ENCODE results near the gene LRTM1. TPM values are rescaled to one million over a fixed set of nuclear protein-coding genes. Genes with fewer than 3 reads are reported as not detected.

LRTM1 gene
- total RNA-seq, 1 experiment from 2014 or later = not detected

- Histone ChIP-seq H3K14ac (ENCODE audit: insufficient read depth, low read length) (no peak overlapping the region), H3K27ac (ENCODE audit: insufficient read length, low read depth, low read length) (no peak overlapping the region), H2BK20ac (ENCODE audit: low read depth, low read length, poor library complexity, severe bottlenecking) (no peak overlapping the region), H3K9me3 (ENCODE audit: control insufficient read depth, low read depth, low read length) (no peaks in the 10 kb centered on the region), H3K23me2 (ENCODE audit: insufficient read length, low read depth, low read length, poor library complexity, severe bottlenecking) (no peaks in the 10 kb centered on the region), H2BK15ac (ENCODE audit: low read depth, low read length) (no peak overlapping the region), H4K91ac (ENCODE audit: insufficient read length, low read depth, low read length) (no peak overlapping the region), H4K20me1 (ENCODE audit: control insufficient read depth, insufficient read depth, insufficient read length) (no peaks in the 10 kb centered on the region), H3K4ac (ENCODE audit: low read depth, low read length) (no peak overlapping the region), H3K4me2 (ENCODE audit: insufficient read depth, insufficient read length, low read length) (no peak overlapping the region), H3K79me1 (ENCODE audit: insufficient read depth, low read depth, low read length, poor library complexity, severe bottlenecking) (no peaks in the 10 kb centered on the region), H3K4me1 (ENCODE audit: insufficient read depth, low read length) (no peaks in the 10 kb centered on the region; the same call in 1 of the 2 replicates), H3K9ac (ENCODE audit: extremely low read depth, insufficient read length, low read length) (no peak overlapping the region), H3K23ac (ENCODE audit: insufficient read length, low read depth, low read length) (no peak overlapping the region), H3K56ac (ENCODE audit: insufficient read length, low read depth, low read length) (no peak overlapping the region), H4K5ac (ENCODE audit: insufficient read length, low read depth, low read length) (no peak overlapping the region), H4K8ac (replicated peaks; ENCODE audit: insufficient read length, low read depth, low read length) (no peak overlapping the region), H2AFZ (ENCODE audit: low read length) (no peak overlapping the region), H2BK12ac (ENCODE audit: insufficient read length, low read depth, low read length) (no peak overlapping the region), H2BK120ac (ENCODE audit: low read depth, low read length, poor library complexity, severe bottlenecking) (no peak overlapping the region), H2BK5ac (ENCODE audit: insufficient read length, low read length) (no peak overlapping the region), H3K18ac (ENCODE audit: insufficient read length, low read depth, low read length) (no peak overlapping the region), H2AK5ac (ENCODE audit: insufficient read length, low read length) (no peak overlapping the region), H3K79me2 (ENCODE audit: insufficient read depth, low read length) (no peaks in the 10 kb centered on the region), H3K27me3 (ENCODE audit: insufficient read depth, low read length) (no peaks in the 10 kb centered on the region), H3T11ph (ENCODE audit: low read length) (no peak overlapping the region)
- Mint-ChIP-seq H3K9me3 (no peaks in the 10 kb centered on the region), H3K27ac (no peak overlapping the region), H3K4me3 (no peak overlapping the region), H3K4me1 (peaks cover 17 to 21% of the 10 kb centered on the region in 2 experiments), H3K36me3 (ENCODE audit: insufficient read depth in 1 of 3, low read depth in 3 of 3) (no peaks in the 10 kb centered on the region), H3K27me3 (ENCODE audit: low read depth) (no peaks in the 10 kb centered on the region)
- WGBS (ENCODE audit: extremely low coverage, insufficient read length, low lambda C conversion rate) = no CpG with 5 or more reads among the region's 3 CpGs
- no peak for DNase-seq
- TF ChIP-seq CTCF (conservative IDR thresholded peaks at IDR 0.05) = no peak
These were observed 8.0 kb upstream of the LRTM1 start for GRCh38 chr3:54935869-54936268.

All from H9 (cell line).